COLO668 (cell line): ENCODE data around the gene RTTN.

ENCODE experiments used
- DNase-seq: peaks from one replicate; lab custom pipeline; 2025; ENCODE audit not compliant: unreplicated experiment; lab: John Stamatoyannopoulos, UW

RTTN gene

GRCh38 chr18:70086085-70086484 is 119.4 kb downstream of the RTTN start:
- no peak for DNase-seq

GRCh38 chr18:70085641-70086040 is 119.8 kb downstream of the RTTN start:
- DNase-seq = no peak

GRCh38 chr18:70082430-70082829 is 123.1 kb downstream of the RTTN start:
- DNase-seq = no peak

GRCh38 chr18:70078106-70078505 is 127.4 kb downstream of the RTTN start:
- DNase-seq = no peak

GRCh38 chr18:70075906-70076305 is 129.6 kb downstream of the RTTN start:
- no peak for DNase-seq

- DNase-seq = no peak
Measured at GRCh38 chr18:70074116-70074515, 131.4 kb downstream of the RTTN start.

GRCh38 chr18:70073432-70073831 is 132.1 kb downstream of the RTTN start:
- no peak for DNase-seq

- no peak for DNase-seq
Measured at GRCh38 chr18:70072678-70073077, 132.8 kb downstream of the RTTN start.

- no peak for DNase-seq
Measured at GRCh38 chr18:70069965-70070364, 135.5 kb downstream of the RTTN start.

GRCh38 chr18:70069382-70069781 is 136.1 kb downstream of the RTTN start:
- DNase-seq = no peak

GRCh38 chr18:70068981-70069380 is 136.5 kb downstream of the RTTN start:
- DNase-seq = no peak

- no peak for DNase-seq
Measured at GRCh38 chr18:70059684-70060083, 145.8 kb downstream of the RTTN start.

GRCh38 chr18:70058916-70059315 is 146.6 kb downstream of the RTTN start:
- DNase-seq = no peak

GRCh38 chr18:70047931-70048603 is 157.4 kb downstream of the RTTN start:
- DNase-seq = no peak

- no peak for DNase-seq
Measured at GRCh38 chr18:70046796-70047195, 158.7 kb downstream of the RTTN start.

- no peak for DNase-seq
Measured at GRCh38 chr18:70046207-70046606, 159.3 kb downstream of the RTTN start.

- DNase-seq = no peak
Measured at GRCh38 chr18:70044632-70045031, 160.9 kb downstream of the RTTN start.

GRCh38 chr18:70041459-70042050 is 163.9 kb downstream of the RTTN start:
- no peak for DNase-seq

- DNase-seq = no peak
Measured at GRCh38 chr18:70039186-70039585, 166.3 kb downstream of the RTTN start.

- DNase-seq = no peak
Measured at GRCh38 chr18:70037431-70038061, 167.9 kb downstream of the RTTN start.

- DNase-seq = no peak
Measured at GRCh38 chr18:70036771-70037347, 168.6 kb downstream of the RTTN start.

GRCh38 chr18:70036168-70036567 is 169.3 kb downstream of the RTTN start:
- DNase-seq = no peak
